H1 (cell line): ENCODE measurements around the gene EPHA2. TPM values are rescaled to one million over a fixed set of nuclear protein-coding genes. Genes with fewer than 3 reads are reported as not detected.

Experiments used
- ASH2L ChIP-seq: fragments of 200-600, 300-600 bp; sonication (generic); IDR thresholded peaks from one replicate; pipeline ENCODE4 v1.7.1; 2017; ENCODE audit warnings: low read length
- CBX5 ChIP-seq: fragments of 300-800, 300-1000 bp; sonication (generic); IDR thresholded peaks from 2 replicates; pipeline ENCODE4 v1.7.1; 2016; ENCODE audit warnings: antibody characterized with exemption, low read length, low read depth
- CBX8 ChIP-seq: fragments of 300-800, 300-1000 bp; sonication (generic); IDR thresholded peaks from 2 replicates; pipeline ENCODE4 v1.7.1; 2016; ENCODE audit warnings: low read depth, low read length, borderline replicate concordance
- CEBPB ChIP-seq: IDR thresholded peaks from 2 replicates; pipeline ENCODE4 v1.6.1; 2012; ENCODE audit warnings: low read depth, low read length
- CTBP2 ChIP-seq: IDR thresholded peaks from 2 replicates; pipeline ENCODE4 v1.7.0; 2011; ENCODE audit warnings: borderline replicate concordance, mild to moderate bottlenecking, moderate library complexity, mixed read lengths, low read length; ENCODE audit not compliant: insufficient read depth, insufficient read length
- HDAC2 ChIP-seq, 2 experiments: fragments of 300-600 bp in 1 of 2; sonication (generic) in 1 of 2; IDR thresholded peaks; 2 replicates each; pipeline ENCODE4 v1.6.1; 2011 to 2012; ENCODE audit warnings: low read depth in 2 of 2, low read length in 2 of 2, mild to moderate bottlenecking in 2 of 2, moderate library complexity in 2 of 2, borderline replicate concordance in 1 of 2, inconsistent platforms in 1 of 2
- NRF1 ChIP-seq: IDR thresholded peaks from 2 replicates; pipeline ENCODE4 v1.6.1; 2011; ENCODE audit warnings: mild to moderate bottlenecking, low read depth, low read length, improper control_type of control experiment
- SP2 ChIP-seq: IDR thresholded peaks from 2 replicates; pipeline ENCODE4 v1.6.1; 2012; ENCODE audit warnings: mild to moderate bottlenecking, low read length, inconsistent platforms
- USF2 ChIP-seq: IDR thresholded peaks from 2 replicates; pipeline ENCODE4 v1.6.1; 2011; ENCODE audit warnings: low read length, improper control_type of control experiment
- polyA plus RNA-seq, 7 experiments: library from polyadenylated mRNA; depleted of rRNA in 3 of 7; stranded (reverse) in 5 of 7; unstranded in 2 of 7; fragments of >200 nt in 5 of 7; fragments of 200-250 nt in 2 of 7; gene quantifications; 1 replicate in 5 of 7; 2 replicates in 1 of 7; 4 replicates in 1 of 7; pipeline versions ENCODE4 v1.2.1 to v1.2.3, GENCODE V29; 2011 to 2013; ENCODE audit warnings: missing spikeins in 2 of 7, mixed read lengths in 2 of 7
- total RNA-seq: library from RNA; stranded (reverse); fragmentation: NEBNext Ultra II Directional; extraction: Animal tissue kit (Norgen Biotek cat#: 25700); gene quantifications from 2 replicates; pipeline ENCODE4 v1.2.1, GENCODE V29; 2021

Gene EPHA2
- total and polyA plus RNA-seq, 2 of the 8 experiments (the other 6 are each of a cell fraction or from before 2014, with no cell fraction given), result 26.8 to 33.6 TPM

- TF ChIP-seq NRF1 (no peak), HDAC2 (IDR thresholded peaks at IDR 0.05; ENCODE audit: borderline replicate concordance in 1 of 2, low read depth in 2 of 2, low read length in 2 of 2) (no peak), CEBPB (no peak), CBX8 (no peak), CTBP2 (no peak), SP2 (no peak), USF2 (no peak), ASH2L (no peak), CBX5 (no peak)
These were observed 73.4 kb downstream of the EPHA2 start (continued) for GRCh38 chr1:16082283-16083038.
